Activated CD8-positive, alpha-beta memory T cell treated with anti-CD3 and anti-CD28 coated beads, Interleukin-2, amount 50 U/mL, for 24 hours (primary cell): ENCODE results near the gene CDH13.

Source experiments
- DNase-seq: peaks from one replicate; pipeline ENCODE4 v3.0.0-alpha.2; 2020; ENCODE audit errors: extremely low read depth

The CDH13 gene

GRCh38 chr16:83717814-83718213 lies 1091.0 kb downstream of the CDH13 start:
- no peak for DNase-seq

GRCh38 chr16:83720213-83720612 lies 1093.4 kb downstream of the CDH13 start:
- DNase-seq: no peak

GRCh38 chr16:83720981-83721380 lies 1094.2 kb downstream of the CDH13 start:
- DNase-seq: no peak

GRCh38 chr16:83721676-83722075 lies 1094.9 kb downstream of the CDH13 start:
- DNase-seq: no peak

GRCh38 chr16:83722456-83723183 lies 1095.9 kb downstream of the CDH13 start:
- no peak for DNase-seq

- DNase-seq: no peak
Observed at GRCh38 chr16:83723244-83723643, 1096.5 kb downstream of the CDH13 start.

GRCh38 chr16:83723901-83724300 lies 1097.1 kb downstream of the CDH13 start:
- DNase-seq: no peak

GRCh38 chr16:83724585-83724984 lies 1097.8 kb downstream of the CDH13 start:
- no peak for DNase-seq

- DNase-seq: no peak
Observed at GRCh38 chr16:83725313-83725712, 1098.5 kb downstream of the CDH13 start.

GRCh38 chr16:83727018-83727417 lies 1100.2 kb downstream of the CDH13 start:
- no peak for DNase-seq

- DNase-seq: no peak
Observed at GRCh38 chr16:83727751-83728352, 1101.1 kb downstream of the CDH13 start.

GRCh38 chr16:83728492-83728891 lies 1101.7 kb downstream of the CDH13 start:
- DNase-seq: no peak

GRCh38 chr16:83730812-83731211 lies 1104.0 kb downstream of the CDH13 start:
- no peak for DNase-seq

- no peak for DNase-seq
Observed at GRCh38 chr16:83732536-83732935, 1105.8 kb downstream of the CDH13 start.

GRCh38 chr16:83733301-83733700 lies 1106.5 kb downstream of the CDH13 start:
- no peak for DNase-seq

- DNase-seq: no peak
Observed at GRCh38 chr16:83734136-83734535, 1107.4 kb downstream of the CDH13 start.

GRCh38 chr16:83737729-83738354 lies 1111.1 kb downstream of the CDH13 start:
- DNase-seq: no peak

GRCh38 chr16:83738923-83739503 lies 1112.2 kb downstream of the CDH13 start:
- no peak for DNase-seq

GRCh38 chr16:83742124-83742899 lies 1115.5 kb downstream of the CDH13 start:
- no peak for DNase-seq

- no peak for DNase-seq
Observed at GRCh38 chr16:83743241-83743640, 1116.5 kb downstream of the CDH13 start.

GRCh38 chr16:83743720-83744119 lies 1117.0 kb downstream of the CDH13 start:
- no peak for DNase-seq

GRCh38 chr16:83744441-83744981 lies 1117.7 kb downstream of the CDH13 start:
- DNase-seq: no peak
